K562 (cell line): Measurements from ENCODE around the gene ZNF692. TPM values are rescaled to one million over a fixed set of nuclear protein-coding genes. Genes with fewer than 3 reads are reported as not detected.

Experiments used
- ATAC-seq: fragments of 200-7000 bp; cut with Tn5 transposase; 3 replicates; pipeline ENCODE4 v1.9.1; 2020; ENCODE audit warnings: moderate library complexity
- BruUV-seq: library from RNA; stranded (reverse); fragments of 400-500 nt; replicated peaks from 2 replicates; lab custom pipeline; 2021; lab: Mats Ljungman, UMichigan
- CTCF ChIA-PET: fragments of 300-600 bp; formaldehyde crosslinking; extraction: SDS; loops from one replicate; lab custom pipeline; 2021; ENCODE audit warnings: low intra/inter-chr PET ratio; lab: Yijun Ruan, JAX
- POLR2A ChIA-PET: fragments of 300-600, 350-650 bp; sonication (Branson Sonifier 250); formaldehyde crosslinking; extraction: SDS; loops from one replicate; lab custom pipeline; 2021; ENCODE audit warnings: antibody characterized with exemption, inconsistent platforms; lab: Yijun Ruan, JAX
- DNase-seq, 4 experiments: peaks; one replicate each; pipeline versions ENCODE4 v3.0.0 to v3.0.0-alpha.2; 2011 to 2018; ENCODE audit warnings: low spot score in 3 of 4, mixed read lengths in 3 of 4; ENCODE audit errors: extremely low read depth in 1 of 4
- FAIRE-seq: peaks from 2 replicates; lab custom pipeline; 2011; peaks lifted over from hg19 to GRCh38; lab: Jason Lieb, UNC
- H2AFZ ChIP-seq: 2 replicates; pipeline ENCODE4 v1.6.0; 2011; ENCODE audit warnings: low read depth, low read length, control low read depth, inconsistent platforms
- H3K27ac ChIP-seq: fragments of 200-600 bp; 3 replicates; pipeline ENCODE4 v1.8.0; 2011; ENCODE audit warnings: low read depth, mild to moderate bottlenecking, control low read depth, inconsistent platforms, low read length, moderate library complexity, mixed read lengths; ENCODE audit errors: extremely low read depth
- H3K27me3 ChIP-seq, 2 experiments: fragments of 300-600 bp in 1 of 2; 2 replicates in 1 of 2; 3 replicates in 1 of 2; pipeline versions ENCODE4 v1.6.0 to v1.8.0; 2011; ENCODE audit warnings: inconsistent platforms in 2 of 2, low read length in 2 of 2, mild to moderate bottlenecking in 1 of 2, mixed read lengths in 1 of 2, moderate library complexity in 1 of 2; ENCODE audit not compliant: control insufficient read depth in 2 of 2, insufficient read depth in 2 of 2
- H3K36me3 ChIP-seq: fragments of 300-600 bp; 3 replicates; pipeline ENCODE4 v1.8.0; 2011; ENCODE audit warnings: mild to moderate bottlenecking, low read length, inconsistent platforms; ENCODE audit not compliant: control insufficient read depth, insufficient read depth
- H3K4me1 ChIP-seq, 2 experiments: fragments of 200-600 bp in 1 of 2; replicated peaks in 1 of 2; 2 replicates in 1 of 2; 3 replicates in 1 of 2; pipeline versions ENCODE4 v1.5.1 to v1.8.0; 2011; ENCODE audit warnings: inconsistent platforms in 2 of 2, low read length in 2 of 2, mild to moderate bottlenecking in 1 of 2, mixed read lengths in 1 of 2, moderate library complexity in 1 of 2; ENCODE audit not compliant: control insufficient read depth in 2 of 2, insufficient read depth in 2 of 2
- H3K4me2 ChIP-seq: 2 replicates; pipeline ENCODE4 v1.6.1; 2011; ENCODE audit warnings: low read length, control low read depth, inconsistent platforms, mixed read lengths; ENCODE audit not compliant: insufficient read depth
- H3K4me3 ChIP-seq: fragments of 200-600 bp; sonication (generic), shearing (Covaris generic); 2 replicates; pipeline ENCODE4 v1.5.1; 2016; ENCODE audit warnings: control low read depth, inconsistent platforms
- H3K79me2 ChIP-seq: fragments of 200-600 bp; 3 replicates; pipeline ENCODE4 v1.8.0; 2011; ENCODE audit warnings: low read length, inconsistent platforms; ENCODE audit not compliant: control insufficient read depth, insufficient read depth
- H3K9ac ChIP-seq, 2 experiments: 2 replicates each; pipeline versions ENCODE4 v1.6.0 to v1.6.1; 2011; ENCODE audit warnings: low read depth in 2 of 2, low read length in 2 of 2, control low read depth in 1 of 2, inconsistent platforms in 1 of 2, mild to moderate bottlenecking in 1 of 2, mixed read lengths in 1 of 2; ENCODE audit not compliant: insufficient read depth in 1 of 2
- H3K9me1 ChIP-seq: one replicate; pipeline ENCODE4 v1.6.0; 2011; ENCODE audit warnings: inconsistent platforms, mild to moderate bottlenecking, low read length, moderate library complexity; ENCODE audit not compliant: control insufficient read depth, insufficient read depth
- H3K9me3 ChIP-seq: replicated peaks from 2 replicates; pipeline ENCODE4 v1.5.1; 2011; ENCODE audit warnings: low read depth, low read length, inconsistent platforms; ENCODE audit not compliant: control insufficient read depth, insufficient read depth
- H4K20me1 ChIP-seq: replicated peaks from 2 replicates; pipeline ENCODE4 v1.6.1; 2011; ENCODE audit warnings: low read length, inconsistent platforms, mixed read lengths; ENCODE audit not compliant: control insufficient read depth, insufficient read depth
- HNRNPLL ChIP-seq: fragments of 200-400 bp; formaldehyde crosslinking; IDR thresholded peaks from 2 replicates; pipeline ENCODE4 v1.6.1; 2017; ENCODE audit warnings: low read length, low read depth, mild to moderate bottlenecking; ENCODE audit not compliant: poor library complexity, severe bottlenecking
- USF1 ChIP-seq: sonication (generic); formaldehyde crosslinking; IDR thresholded peaks from 2 replicates; pipeline ENCODE4 v1.9.0; 2022; ENCODE audit warnings: mild to moderate bottlenecking, missing genetic modification reagents
- WGBS: fragments of 100-300 bp; shearing (Covaris generic); methylation state at CpG from one replicate; pipeline ENCODE4 v1.1.6; 2016; ENCODE audit warnings: low coverage, mixed read lengths; ENCODE audit not compliant: insufficient coverage; ENCODE audit errors: missing lambda C conversion rate; 5-methylcytosine and 5-hydroxymethylcytosine counted together
- in situ Hi-C: fragments of 300-500 bp; cut with MboI; formaldehyde crosslinking; loops from 4 replicates; pipeline ENCODE4 v1.15.0; 2018; ENCODE audit warnings: inconsistent platforms, mixed read lengths
- intact Hi-C: fragments of 100-400 bp; cut with micrococcal nuclease; formaldehyde crosslinking; loops from 2 replicates; pipeline ENCODE4 v1.14.2; 2022
- polyA plus RNA-seq, 8 experiments: library from polyadenylated mRNA; depleted of rRNA in 4 of 8; stranded (reverse) in 5 of 8; unstranded in 3 of 8; fragments of >200 nt; fragmentation: Nextera tagmentation in 2 of 8; fragmentation: Illumina TruSeq in 1 of 8; extraction: Ambion mirVana in 2 of 8; extraction: Trizol in 1 of 8; gene quantifications; 2 replicates each; pipeline versions ENCODE4 v1.2.1 to v1.2.3, GENCODE V29; 2011 to 2014; ENCODE audit warnings: inconsistent platforms in 1 of 8, missing spikeins in 1 of 8
- total RNA-seq, 7 experiments: library from RNA; depleted of rRNA in 6 of 7; stranded (reverse); fragments of >200 nt in 6 of 7; fragmentation: Illumina TruSeq in 2 of 7; extraction: Trizol in 2 of 7; gene quantifications; 2 replicates each; pipeline versions ENCODE4 v1.2.1 to v1.2.3, GENCODE V29; 2011 to 2021; ENCODE audit warnings: low replicate concordance in 1 of 7

ZNF692 gene
- total and polyA plus RNA-seq, 9 of the 15 experiments (the other 6 are each of a cell fraction or from before 2014, with no cell fraction given): 8.4 to 143 (median 55.9) TPM

- Histone ChIP-seq H4K20me1 (peaks cover 1% of the 10 kb centered on the region; the same call in 1 of the 2 replicates), H3K4me1 (peaks cover 10 to 11% of the 10 kb centered on the region in 2 experiments; a peak in 2 of 5 replicates), H3K4me2 (no peak overlapping the region), H3K27me3 (peaks cover 7 to 18% of the 10 kb centered on the region in 2 experiments; a peak in 3 of 5 replicates), H3K9ac (no peak overlapping the region), H3K9me1 (no peaks in the 10 kb centered on the region), H3K4me3 (no peak overlapping the region), H2AFZ (no peak overlapping the region), H3K79me2 (no peaks in the 10 kb centered on the region), H3K36me3 (no peaks in the 10 kb centered on the region), H3K27ac (no peak overlapping the region), H3K9me3 (no peaks in the 10 kb centered on the region; the same call in 1 of the 2 replicates)
- ChIA-PET CTCF (interaction anchor here (0.5 to 3.0 kb wide), 3 partner anchors 102 to 402 kb away, joined by 3 to 39 read pairs (median 9); no protein-coding TSS in a partner anchor), POLR2A (interaction anchor here (0.8 to 1.8 kb wide), 2 partner anchors 16 to 36 kb away, joined by 3 to 5 read pairs; no protein-coding TSS in a partner anchor)
- peak; percentile 19 for FAIRE-seq
- no TSS peak for BruUV-seq
- intact Hi-C loops: loop anchor here (5.0 kb wide), 3 partner anchors 49 to 974 kb away; partner anchors contain the start of gene LYPD8
- ATAC-seq: no peak
- TF ChIP-seq USF1: peak; percentile 27; the same call in 1 of the 2 replicates
- no peak for TF ChIP-seq HNRNPLL
- DNase-seq: no peak
- in situ Hi-C loops: no loop called here
- WGBS: 37% methylated on average over 1 of the region's 1 CpG
Observed at GRCh38 chr1:248805876-248806275, 53.0 kb downstream of the ZNF692 start.
